ENCODE measurements around the gene PPP6R3.

Gene PPP6R3

DNA sequence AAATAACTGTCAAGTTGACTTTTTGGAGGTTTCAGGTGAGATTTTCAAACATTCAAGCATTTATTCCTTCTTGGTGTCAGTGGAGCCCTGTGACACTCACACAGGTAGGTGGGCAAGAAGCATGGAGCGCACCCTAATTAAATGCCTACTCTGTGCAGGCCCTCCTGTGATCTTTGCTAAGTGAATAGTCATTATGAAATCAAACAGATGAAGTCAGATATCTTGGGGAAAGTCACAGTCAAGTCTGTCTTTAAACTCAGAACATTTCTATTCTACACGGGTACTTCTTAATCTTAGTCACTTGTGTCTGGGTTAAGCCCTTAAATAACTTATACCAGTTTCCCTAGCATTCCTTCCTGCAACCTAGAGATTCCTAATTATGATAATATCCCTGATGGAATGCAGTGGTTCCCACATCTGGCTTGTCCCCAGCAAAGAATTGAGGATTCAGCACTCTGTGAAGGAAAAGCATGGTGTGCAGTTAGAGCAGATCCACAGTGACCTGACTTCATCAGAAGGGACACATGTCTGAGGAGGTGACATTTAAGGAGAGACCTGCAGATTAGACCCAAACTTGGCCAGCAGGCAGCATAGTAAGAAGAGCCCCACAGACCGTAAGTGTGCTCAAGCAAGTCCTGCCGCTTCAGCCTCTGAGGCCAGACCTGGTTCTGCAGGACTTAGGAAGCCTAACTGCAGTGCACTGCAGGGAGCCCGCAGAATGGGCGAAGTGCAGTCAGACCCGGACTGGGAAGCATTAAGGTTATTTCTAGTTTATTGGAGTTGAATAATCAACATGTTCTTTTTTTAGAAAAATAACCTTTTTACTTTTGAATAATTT, 138.5 kb downstream of the PPP6R3 start:
- TF ChIP-seq, protein P1, sequence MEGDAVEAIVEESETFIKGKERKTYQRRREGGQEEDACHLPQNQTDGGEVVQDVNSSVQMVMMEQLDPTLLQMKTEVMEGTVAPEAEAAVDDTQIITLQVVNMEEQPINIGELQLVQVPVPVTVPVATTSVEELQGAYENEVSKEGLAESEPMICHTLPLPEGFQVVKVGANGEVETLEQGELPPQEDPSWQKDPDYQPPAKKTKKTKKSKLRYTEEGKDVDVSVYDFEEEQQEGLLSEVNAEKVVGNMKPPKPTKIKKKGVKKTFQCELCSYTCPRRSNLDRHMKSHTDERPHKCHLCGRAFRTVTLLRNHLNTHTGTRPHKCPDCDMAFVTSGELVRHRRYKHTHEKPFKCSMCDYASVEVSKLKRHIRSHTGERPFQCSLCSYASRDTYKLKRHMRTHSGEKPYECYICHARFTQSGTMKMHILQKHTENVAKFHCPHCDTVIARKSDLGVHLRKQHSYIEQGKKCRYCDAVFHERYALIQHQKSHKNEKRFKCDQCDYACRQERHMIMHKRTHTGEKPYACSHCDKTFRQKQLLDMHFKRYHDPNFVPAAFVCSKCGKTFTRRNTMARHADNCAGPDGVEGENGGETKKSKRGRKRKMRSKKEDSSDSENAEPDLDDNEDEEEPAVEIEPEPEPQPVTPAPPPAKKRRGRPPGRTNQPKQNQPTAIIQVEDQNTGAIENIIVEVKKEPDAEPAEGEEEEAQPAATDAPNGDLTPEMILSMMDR (IDR thresholded peaks at IDR 0.05), result no peak
- no peaks in the 10 kb centered on the region for H3K36me3 ChIP-seq (ENCODE audit: control insufficient read depth, insufficient read depth, low read length)
- H3K9ac ChIP-seq, result no peak overlapping the region
- peak overlapping the region; percentile 57 for H3K27ac ChIP-seq
- no peak overlapping the region for H3K4me2 ChIP-seq (ENCODE audit: low read length)
- H3K27me3 ChIP-seq (ENCODE audit: control insufficient read depth, insufficient read depth, low read length), result no peaks in the 10 kb centered on the region
- peaks cover 9% of the 10 kb centered on the region for H3K4me1 ChIP-seq
- H3K79me2 ChIP-seq, result peaks cover 4% of the 10 kb centered on the region
- H3K9me3 ChIP-seq (ENCODE audit: control insufficient read depth, low read length), result no peaks in the 10 kb centered on the region
- no peak overlapping the region for H3K4me3 ChIP-seq (ENCODE audit: low read depth, low read length)
- H2AFZ ChIP-seq, result no peak overlapping the region

DNA sequence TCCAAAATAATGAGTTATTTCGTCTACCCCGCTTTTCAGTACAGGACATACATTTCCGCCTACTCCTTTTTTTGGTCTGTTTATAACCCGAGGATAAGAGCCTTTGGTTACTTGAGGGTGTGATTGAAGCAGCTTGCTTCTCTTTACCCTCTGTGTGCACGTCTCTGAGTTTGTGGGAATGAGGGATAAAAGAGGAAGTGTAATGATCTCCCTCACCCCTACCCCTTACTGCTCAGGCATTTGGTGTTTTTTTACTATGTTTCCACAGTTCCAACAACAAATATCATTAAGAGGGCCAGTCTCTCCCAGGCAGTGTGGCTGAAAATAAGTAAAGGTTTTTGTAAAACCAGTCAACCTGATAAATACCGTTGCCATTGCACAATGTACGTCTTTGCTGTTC, 140.6 kb downstream of the PPP6R3 start:
- Histone ChIP-seq H3K4me2 (ENCODE audit: low read length) (no peak overlapping the region), H3K36me3 (ENCODE audit: control insufficient read depth, insufficient read depth, low read length) (no peaks in the 10 kb centered on the region), H3K4me1 (peaks cover 8% of the 10 kb centered on the region), H3K79me2 (peaks cover 1% of the 10 kb centered on the region), H3K27me3 (ENCODE audit: control insufficient read depth, insufficient read depth, low read length) (no peaks in the 10 kb centered on the region), H3K4me3 (ENCODE audit: low read depth, low read length) (no peak overlapping the region), H3K27ac (no peak overlapping the region), H2AFZ (no peak overlapping the region), H3K9me3 (ENCODE audit: control insufficient read depth, low read length) (no peaks in the 10 kb centered on the region), H3K9ac (no peak overlapping the region)
- TF ChIP-seq, protein P1 (IDR thresholded peaks at IDR 0.05), result no peak

DNA sequence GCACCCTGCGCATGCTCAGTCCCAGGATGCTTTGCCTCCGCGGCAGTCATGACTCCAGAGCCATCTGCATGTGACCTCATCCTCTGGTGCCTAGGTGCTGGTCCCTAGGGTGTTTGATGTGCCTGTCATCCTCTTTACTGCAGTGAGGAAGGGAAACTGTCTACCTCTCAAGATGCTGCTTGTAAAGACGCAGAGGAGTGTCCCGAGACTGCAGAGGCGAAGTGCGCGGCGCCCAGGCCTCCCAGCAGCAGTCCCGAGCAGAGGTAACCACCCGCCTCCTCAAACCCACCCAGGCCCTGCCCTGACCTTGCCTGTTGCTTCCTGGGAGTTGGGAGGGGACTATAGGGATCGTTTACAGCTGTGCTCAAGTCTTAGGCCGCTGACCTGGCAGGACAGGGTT, 149.2 kb downstream of the PPP6R3 start:
- no peaks in the 10 kb centered on the region for H3K27me3 ChIP-seq (ENCODE audit: control insufficient read depth, insufficient read depth, low read length)
- H3K4me1 ChIP-seq, result no peaks in the 10 kb centered on the region
- no peak overlapping the region for H3K4me2 ChIP-seq (ENCODE audit: low read length)
- H3K9ac ChIP-seq, result no peak overlapping the region
- H3K9me3 ChIP-seq (ENCODE audit: control insufficient read depth, low read length), result no peaks in the 10 kb centered on the region
- no peaks in the 10 kb centered on the region for H3K79me2 ChIP-seq
- no peak overlapping the region for H3K27ac ChIP-seq
- H3K4me3 ChIP-seq (ENCODE audit: low read depth, low read length), result no peak overlapping the region
- H2AFZ ChIP-seq, result no peak overlapping the region
- H3K36me3 ChIP-seq (ENCODE audit: control insufficient read depth, insufficient read depth, low read length), result no peaks in the 10 kb centered on the region
- TF ChIP-seq, protein P1 (IDR thresholded peaks at IDR 0.05), result no peak

DNA sequence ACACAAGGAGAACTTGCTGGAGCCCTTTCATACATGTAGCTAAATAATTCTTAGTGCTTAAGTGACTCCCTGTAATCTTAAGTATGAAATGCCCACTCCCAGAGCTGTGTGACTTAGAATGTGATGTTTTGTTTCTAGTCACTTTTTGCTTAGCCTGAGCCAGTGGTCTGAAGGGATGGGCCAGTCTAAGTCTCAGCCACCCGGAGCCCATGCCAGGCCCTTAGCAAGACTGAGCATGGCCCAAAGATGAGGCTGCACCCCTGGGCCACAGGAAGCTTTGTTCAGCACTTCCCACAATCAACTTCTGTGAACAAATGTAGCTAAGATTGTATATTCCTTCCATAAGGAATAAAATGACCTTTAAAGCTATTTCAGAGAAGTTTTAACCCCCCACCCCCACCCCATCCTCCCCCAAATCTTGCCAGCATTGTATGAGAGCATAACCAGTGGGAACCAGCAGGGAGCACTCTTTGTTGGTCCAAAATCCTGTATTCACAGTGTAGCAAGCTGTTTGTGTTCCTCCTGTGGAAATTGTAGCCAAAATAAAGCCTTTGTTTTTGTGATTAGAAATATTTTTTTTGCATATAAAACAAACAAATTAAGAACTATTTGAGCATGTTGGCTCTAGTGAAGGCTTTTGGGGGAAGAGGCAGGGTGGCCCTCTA, 150.0 kb downstream of the PPP6R3 start:
- no peak overlapping the region for H3K4me3 ChIP-seq (ENCODE audit: low read depth, low read length)
- H3K4me2 ChIP-seq (ENCODE audit: low read length), result no peak overlapping the region
- TF ChIP-seq, protein P1 (IDR thresholded peaks at IDR 0.05), result no peak
- H3K9ac ChIP-seq, result no peak overlapping the region
- H3K79me2 ChIP-seq, result no peaks in the 10 kb centered on the region
- H3K27ac ChIP-seq, result no peak overlapping the region
- no peaks in the 10 kb centered on the region for H3K27me3 ChIP-seq (ENCODE audit: control insufficient read depth, insufficient read depth, low read length)
- no peak overlapping the region for H2AFZ ChIP-seq
- H3K36me3 ChIP-seq (ENCODE audit: control insufficient read depth, insufficient read depth, low read length), result no peaks in the 10 kb centered on the region
- no peaks in the 10 kb centered on the region for H3K4me1 ChIP-seq
- H3K9me3 ChIP-seq (ENCODE audit: control insufficient read depth, low read length), result no peaks in the 10 kb centered on the region
